Keratinocyte (primary cell): ENCODE measurements around the gene C3orf20.
"Not testable (repeated sequence)": the region's sequence is repeated elsewhere in the genome, so short reads cannot be mapped to it uniquely, and the experiment has no call there.

Experiments used
- CTCF ChIP-seq, 3 experiments: IDR thresholded peaks in 1 of 3; conservative IDR thresholded peaks in 1 of 3; optimal IDR thresholded peaks in 1 of 3; 2 replicates in 2 of 3; 3 replicates in 1 of 3; pipeline versions ENCODE3 to v1.5.1; 2011; ENCODE audit warnings: low read length in 3 of 3, mild to moderate bottlenecking in 3 of 3, moderate library complexity in 2 of 3, control low read depth in 1 of 3, inconsistent platforms in 1 of 3; ENCODE audit not compliant: insufficient read depth in 2 of 3; ENCODE audit errors: extremely low read depth in 1 of 3
- EZH2 ChIP-seq: IDR thresholded peaks from one replicate; pipeline ENCODE4 v1.6.1; 2012; ENCODE audit warnings: inconsistent platforms, mild to moderate bottlenecking, low read length, moderate library complexity

GRCh38 chr3:14809611-14810010 lies 134.7 kb downstream of the C3orf20 start:
- not testable (repeated sequence) for TF ChIP-seq CTCF (optimal IDR thresholded peaks at IDR 0.05 in 1 of 3, IDR thresholded peaks at IDR 0.05 in 1 of 3, conservative IDR thresholded peaks at IDR 0.05 in 1 of 3; ENCODE audit: extremely low read depth in 1 of 3, insufficient read depth in 2 of 3, low read length in 3 of 3); EZH2
